Type B pancreatic cell (in vitro differentiated cells): Measurements from ENCODE around the gene MOK. TPM values are rescaled to one million over a fixed set of nuclear protein-coding genes. Genes with fewer than 3 reads are reported as not detected.

Experiments used
- DNase-seq: peaks from one replicate; pipeline ENCODE4 v3.0.0; 2021; ENCODE audit warnings: mixed read lengths; ENCODE audit not compliant: unreplicated experiment; ENCODE audit errors: extremely low spot score
- H3K27ac Mint-ChIP-seq: 2 replicates; pipeline ENCODE4 v1.8.0; 2021; ENCODE audit warnings: mild to moderate bottlenecking, mixed read lengths
- H3K27me3 Mint-ChIP-seq: 2 replicates; pipeline ENCODE4 v1.8.0; 2021; ENCODE audit warnings: mixed read lengths
- H3K36me3 Mint-ChIP-seq: 2 replicates; pipeline ENCODE4 v1.8.0; 2021; ENCODE audit warnings: mixed read lengths
- H3K4me1 Mint-ChIP-seq: one replicate; pipeline ENCODE4 v1.8.0; 2021; ENCODE audit warnings: mixed read lengths; ENCODE audit not compliant: unreplicated experiment
- H3K4me3 Mint-ChIP-seq: 2 replicates; pipeline ENCODE4 v1.8.0; 2021; ENCODE audit warnings: mild to moderate bottlenecking, mixed read lengths
- H3K9me3 Mint-ChIP-seq: 2 replicates; pipeline ENCODE4 v1.8.0; 2021; ENCODE audit warnings: mixed read lengths
- CTCF ChIP-seq: fragments of 200-600 bp; sonication (generic); conservative IDR thresholded peaks from 2 replicates; pipeline ENCODE4 v1.5.0; 2021; ENCODE audit warnings: antibody characterized with exemption, mild to moderate bottlenecking
- total RNA-seq: library from RNA; stranded (reverse); gene quantifications from 2 replicates; pipeline ENCODE4 v1.2.1, GENCODE V29; 2021; ENCODE audit warnings: low replicate concordance

The MOK gene
- total RNA-seq, 1 donor from 2014 or later: 26.3 TPM

- no peaks in the 10 kb centered on the region for H3K27me3 Mint-ChIP-seq
- peak overlapping the region; percentile 50 for H3K27ac Mint-ChIP-seq
- peaks cover 4% of the 10 kb centered on the region for H3K4me1 Mint-ChIP-seq
- no peak for TF ChIP-seq CTCF
- H3K36me3 Mint-ChIP-seq: peaks cover 12% of the 10 kb centered on the region
- no peaks in the 10 kb centered on the region for H3K9me3 Mint-ChIP-seq
- H3K4me3 Mint-ChIP-seq: no peak overlapping the region
- no peak for DNase-seq
These were observed 81.3 kb downstream of the MOK start for GRCh38 chr14:102223682-102224081.

GRCh38 chr14:102222751-102223150 is 82.2 kb downstream of the MOK start:
- H3K4me3 Mint-ChIP-seq: no peak overlapping the region
- H3K27me3 Mint-ChIP-seq: no peaks in the 10 kb centered on the region
- TF ChIP-seq CTCF: no peak
- DNase-seq: no peak
- no peaks in the 10 kb centered on the region for H3K9me3 Mint-ChIP-seq
- H3K27ac Mint-ChIP-seq: no peak overlapping the region
- peaks cover 12% of the 10 kb centered on the region for H3K36me3 Mint-ChIP-seq
- peaks cover 4% of the 10 kb centered on the region for H3K4me1 Mint-ChIP-seq

GRCh38 chr14:102222009-102222575 is 82.9 kb downstream of the MOK start:
- H3K4me1 Mint-ChIP-seq: peaks cover 4% of the 10 kb centered on the region
- no peaks in the 10 kb centered on the region for H3K27me3 Mint-ChIP-seq
- peaks cover 12% of the 10 kb centered on the region for H3K36me3 Mint-ChIP-seq
- no peak for TF ChIP-seq CTCF
- H3K27ac Mint-ChIP-seq: no peak overlapping the region
- H3K9me3 Mint-ChIP-seq: no peaks in the 10 kb centered on the region
- no peak for DNase-seq
- H3K4me3 Mint-ChIP-seq: no peak overlapping the region

- peaks cover 12% of the 10 kb centered on the region for H3K36me3 Mint-ChIP-seq
- H3K27me3 Mint-ChIP-seq: no peaks in the 10 kb centered on the region
- no peak overlapping the region for H3K27ac Mint-ChIP-seq
- no peaks in the 10 kb centered on the region for H3K9me3 Mint-ChIP-seq
- TF ChIP-seq CTCF: no peak
- H3K4me3 Mint-ChIP-seq: no peak overlapping the region
- H3K4me1 Mint-ChIP-seq: peaks cover 4% of the 10 kb centered on the region
- no peak for DNase-seq
These were observed 83.9 kb downstream of the MOK start for GRCh38 chr14:102221026-102221425.

GRCh38 chr14:102220031-102220430 is 84.9 kb downstream of the MOK start:
- Mint-ChIP-seq H3K27me3 (no peaks in the 10 kb centered on the region), H3K36me3 (peaks cover 10% of the 10 kb centered on the region), H3K4me1 (peaks cover 13% of the 10 kb centered on the region), H3K4me3 (no peak overlapping the region), H3K27ac (no peak overlapping the region), H3K9me3 (no peaks in the 10 kb centered on the region)
- TF ChIP-seq CTCF: no peak
- DNase-seq: no peak

GRCh38 chr14:102219316-102219715 is 85.6 kb downstream of the MOK start:
- peaks cover 4% of the 10 kb centered on the region for H3K36me3 Mint-ChIP-seq
- H3K9me3 Mint-ChIP-seq: no peaks in the 10 kb centered on the region
- H3K4me3 Mint-ChIP-seq: no peak overlapping the region
- no peak for TF ChIP-seq CTCF
- H3K27me3 Mint-ChIP-seq: no peaks in the 10 kb centered on the region
- no peak for DNase-seq
- no peak overlapping the region for H3K27ac Mint-ChIP-seq
- peaks cover 13% of the 10 kb centered on the region for H3K4me1 Mint-ChIP-seq
